ENCODE results near the gene CDK4. TPM values are rescaled to one million over a fixed set of nuclear protein-coding genes. Genes with fewer than 3 reads are reported as not detected.

CDK4 gene
- total and polyA plus RNA-seq, 4 donors: 28.1 to 69.1 (median 38.2) TPM

DNA sequence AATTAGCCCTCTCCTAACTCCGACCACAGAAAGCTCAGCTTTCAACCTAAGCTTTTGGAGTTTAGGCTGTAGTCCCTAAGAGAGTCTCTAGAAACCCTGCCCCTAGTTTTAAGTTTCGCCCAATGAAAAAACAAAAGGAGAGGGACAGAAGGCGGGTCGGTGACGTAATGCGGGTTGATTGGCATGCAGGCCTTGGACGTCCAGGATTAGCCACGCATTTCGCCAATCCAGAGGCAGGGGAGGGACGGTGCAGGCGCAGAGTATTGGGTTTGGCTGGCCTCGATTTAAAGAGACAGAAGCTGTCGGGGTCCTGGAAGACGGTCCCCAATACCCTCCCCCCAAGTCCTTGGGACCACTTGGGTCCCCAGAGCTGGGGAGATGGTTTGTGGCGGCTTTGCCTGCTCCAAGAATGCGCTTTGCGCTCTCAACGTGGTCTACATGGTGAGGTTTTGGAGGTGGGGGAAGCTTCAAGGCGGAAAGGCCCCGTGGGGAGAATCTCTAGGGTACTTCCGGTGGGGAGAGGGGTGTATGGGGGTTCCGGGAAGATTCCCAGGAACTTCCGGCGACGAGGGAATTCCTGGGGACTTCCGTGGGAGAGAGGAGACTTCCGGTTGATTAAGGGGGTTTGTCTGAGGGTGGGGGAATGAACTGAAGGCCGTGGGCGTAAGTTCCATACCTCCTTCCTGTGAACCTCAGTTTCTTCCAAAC is 7.2 kb downstream of the CDK4 start, which contains the start of gene TSPAN31:
Gene TSPAN31 (plus strand): TSS at position 263 of the 708 bp plus-strand sequence. CDS start 116 bp downstream, at position 379.
- Histone ChIP-seq H3K27me3 (ENCODE audit: control insufficient read depth in 4 of 4, insufficient read depth in 4 of 4, low read length in 3 of 4) (no peaks in the 10 kb centered on the region), H3K9me3 (ENCODE audit: control insufficient read depth in 4 of 4, low read length in 3 of 4) (no peaks in the 10 kb centered on the region), H3K9ac (ENCODE audit: low read depth in 1 of 2, low read length in 2 of 2) (peak within 1 kb of the TSS; percentile 28 to 88), H3K36me3 (ENCODE audit: control insufficient read depth in 4 of 4, insufficient read depth in 3 of 4, low read depth in 1 of 4, low read length in 3 of 4) (peaks cover 4 to 22% (median 13%) of the 10 kb centered on the region in 4 donors), H3K4me1 (ENCODE audit: control insufficient read depth in 4 of 4, insufficient read depth in 4 of 4, low read length in 3 of 4) (peaks cover 3 to 12% (median 6%) of the 10 kb centered on the region in 4 donors), H3K4me3 (ENCODE audit: low read depth in 1 of 3, low read length in 3 of 3) (peak within 1 kb of the TSS; percentile 62 to 82 (median 65)), H3K27ac (ENCODE audit: low read depth in 1 of 2, low read length in 2 of 2) (peak within 1 kb of the TSS; percentile 77 to 85)
- TF ChIP-seq, protein P1, sequence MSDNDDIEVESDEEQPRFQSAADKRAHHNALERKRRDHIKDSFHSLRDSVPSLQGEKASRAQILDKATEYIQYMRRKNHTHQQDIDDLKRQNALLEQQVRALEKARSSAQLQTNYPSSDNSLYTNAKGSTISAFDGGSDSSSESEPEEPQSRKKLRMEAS (IDR thresholded peaks at IDR 0.05): peak; percentile 71
- TF ChIP-seq HNF4A (conservative IDR thresholded peaks at IDR 0.05): peak in 1 of 2 donors; percentile 36
- peak; percentile 84 for TF ChIP-seq TAF1 (conservative IDR thresholded peaks at IDR 0.05)
- TF ChIP-seq FOXA1 (IDR thresholded peaks at IDR 0.05): no peak
- TF ChIP-seq FOXA2 (IDR thresholded peaks at IDR 0.05): no peak
- TF ChIP-seq SP1 (IDR thresholded peaks at IDR 0.05): peak; percentile 84
- TF ChIP-seq, protein P2, sequence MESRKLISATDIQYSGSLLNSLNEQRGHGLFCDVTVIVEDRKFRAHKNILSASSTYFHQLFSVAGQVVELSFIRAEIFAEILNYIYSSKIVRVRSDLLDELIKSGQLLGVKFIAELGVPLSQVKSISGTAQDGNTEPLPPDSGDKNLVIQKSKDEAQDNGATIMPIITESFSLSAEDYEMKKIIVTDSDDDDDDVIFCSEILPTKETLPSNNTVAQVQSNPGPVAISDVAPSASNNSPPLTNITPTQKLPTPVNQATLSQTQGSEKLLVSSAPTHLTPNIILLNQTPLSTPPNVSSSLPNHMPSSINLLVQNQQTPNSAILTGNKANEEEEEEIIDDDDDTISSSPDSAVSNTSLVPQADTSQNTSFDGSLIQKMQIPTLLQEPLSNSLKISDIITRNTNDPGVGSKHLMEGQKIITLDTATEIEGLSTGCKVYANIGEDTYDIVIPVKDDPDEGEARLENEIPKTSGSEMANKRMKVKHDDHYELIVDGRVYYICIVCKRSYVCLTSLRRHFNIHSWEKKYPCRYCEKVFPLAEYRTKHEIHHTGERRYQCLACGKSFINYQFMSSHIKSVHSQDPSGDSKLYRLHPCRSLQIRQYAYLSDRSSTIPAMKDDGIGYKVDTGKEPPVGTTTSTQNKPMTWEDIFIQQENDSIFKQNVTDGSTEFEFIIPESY (IDR thresholded peaks at IDR 0.05): peak; percentile 38
- peak; percentile 48 for TF ChIP-seq YY1 (IDR thresholded peaks at IDR 0.05)
- no peak for TF ChIP-seq EGR1 (IDR thresholded peaks at IDR 0.05; ENCODE audit: low read depth in 2 of 2)
- TF ChIP-seq, protein P3, sequence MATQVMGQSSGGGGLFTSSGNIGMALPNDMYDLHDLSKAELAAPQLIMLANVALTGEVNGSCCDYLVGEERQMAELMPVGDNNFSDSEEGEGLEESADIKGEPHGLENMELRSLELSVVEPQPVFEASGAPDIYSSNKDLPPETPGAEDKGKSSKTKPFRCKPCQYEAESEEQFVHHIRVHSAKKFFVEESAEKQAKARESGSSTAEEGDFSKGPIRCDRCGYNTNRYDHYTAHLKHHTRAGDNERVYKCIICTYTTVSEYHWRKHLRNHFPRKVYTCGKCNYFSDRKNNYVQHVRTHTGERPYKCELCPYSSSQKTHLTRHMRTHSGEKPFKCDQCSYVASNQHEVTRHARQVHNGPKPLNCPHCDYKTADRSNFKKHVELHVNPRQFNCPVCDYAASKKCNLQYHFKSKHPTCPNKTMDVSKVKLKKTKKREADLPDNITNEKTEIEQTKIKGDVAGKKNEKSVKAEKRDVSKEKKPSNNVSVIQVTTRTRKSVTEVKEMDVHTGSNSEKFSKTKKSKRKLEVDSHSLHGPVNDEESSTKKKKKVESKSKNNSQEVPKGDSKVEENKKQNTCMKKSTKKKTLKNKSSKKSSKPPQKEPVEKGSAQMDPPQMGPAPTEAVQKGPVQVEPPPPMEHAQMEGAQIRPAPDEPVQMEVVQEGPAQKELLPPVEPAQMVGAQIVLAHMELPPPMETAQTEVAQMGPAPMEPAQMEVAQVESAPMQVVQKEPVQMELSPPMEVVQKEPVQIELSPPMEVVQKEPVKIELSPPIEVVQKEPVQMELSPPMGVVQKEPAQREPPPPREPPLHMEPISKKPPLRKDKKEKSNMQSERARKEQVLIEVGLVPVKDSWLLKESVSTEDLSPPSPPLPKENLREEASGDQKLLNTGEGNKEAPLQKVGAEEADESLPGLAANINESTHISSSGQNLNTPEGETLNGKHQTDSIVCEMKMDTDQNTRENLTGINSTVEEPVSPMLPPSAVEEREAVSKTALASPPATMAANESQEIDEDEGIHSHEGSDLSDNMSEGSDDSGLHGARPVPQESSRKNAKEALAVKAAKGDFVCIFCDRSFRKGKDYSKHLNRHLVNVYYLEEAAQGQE (IDR thresholded peaks at IDR 0.05): peak; percentile 38
- peak; percentile 86 to 91 for TF ChIP-seq JUND (IDR thresholded peaks at IDR 0.05)
- TF ChIP-seq GABPA (IDR thresholded peaks at IDR 0.05 in 1 of 2, conservative IDR thresholded peaks at IDR 0.05 in 1 of 2): peak; percentile 89 to 92
- TF ChIP-seq RXRA (IDR thresholded peaks at IDR 0.05): no peak
- WGBS: under 1% methylated on average over 29 of the region's 29 CpGs
- peak; percentile 89 for DNase-seq (ENCODE audit: low spot score)

DNA sequence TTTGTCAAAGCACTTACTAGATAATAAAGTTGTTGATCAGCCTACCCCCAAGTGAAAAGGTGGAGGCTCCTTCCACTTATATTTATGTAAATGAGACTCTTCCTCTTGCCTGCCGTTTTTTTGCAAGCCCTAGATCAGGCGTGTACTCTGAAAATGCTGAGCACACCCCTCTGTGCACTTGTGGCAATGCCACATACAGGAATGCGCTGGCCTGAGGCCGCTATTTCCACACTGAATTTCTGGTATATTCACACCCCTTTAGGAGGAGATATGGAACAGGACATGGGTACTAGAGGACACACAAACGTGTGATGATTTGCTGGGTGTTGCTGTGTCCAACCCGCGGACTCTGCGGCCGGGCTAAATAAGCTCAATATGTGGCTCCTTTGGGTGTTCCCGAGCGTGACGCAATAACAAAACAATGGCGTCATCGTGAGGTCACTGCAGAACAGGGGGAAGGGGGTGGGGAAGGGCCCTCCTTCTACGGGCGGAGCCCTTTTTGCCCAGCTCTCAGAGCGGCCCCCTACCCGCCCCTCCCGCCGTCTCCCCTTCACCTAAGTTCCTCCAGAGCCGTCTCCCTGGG is 7.8 kb downstream of the CDK4 start:
- peak overlapping the region; percentile 62 to 82 (median 65) for H3K4me3 ChIP-seq (ENCODE audit: low read depth in 1 of 3, low read length in 3 of 3)
- peaks cover 3 to 12% (median 6%) of the 10 kb centered on the region in 4 donors for H3K4me1 ChIP-seq (ENCODE audit: control insufficient read depth in 4 of 4, insufficient read depth in 4 of 4, low read length in 3 of 4)
- no peaks in the 10 kb centered on the region for H3K27me3 ChIP-seq (ENCODE audit: control insufficient read depth in 4 of 4, insufficient read depth in 4 of 4, low read length in 3 of 4)
- peaks cover 4 to 21% (median 13%) of the 10 kb centered on the region in 4 donors for H3K36me3 ChIP-seq (ENCODE audit: control insufficient read depth in 4 of 4, insufficient read depth in 3 of 4, low read depth in 1 of 4, low read length in 3 of 4)
- H3K9ac ChIP-seq (ENCODE audit: low read depth in 1 of 2, low read length in 2 of 2): peak overlapping the region in 1 of 2 donors; percentile 28
- no peaks in the 10 kb centered on the region for H3K9me3 ChIP-seq (ENCODE audit: control insufficient read depth in 4 of 4, low read length in 3 of 4)
- no peak for TF ChIP-seq FOXA1 (IDR thresholded peaks at IDR 0.05)
- TF ChIP-seq JUND (IDR thresholded peaks at IDR 0.05): no peak
- peak in 1 of 2 donors; percentile 5 for TF ChIP-seq EGR1 (IDR thresholded peaks at IDR 0.05; ENCODE audit: low read depth in 2 of 2)
- H3K27ac ChIP-seq (ENCODE audit: low read depth in 1 of 2, low read length in 2 of 2): peak overlapping the region; percentile 77 to 85
- WGBS: 13% methylated on average over 21 of the region's 21 CpGs
- DNase-seq (ENCODE audit: low spot score): peak; percentile 70
